ENCODE data around the gene KCTD2. TPM values are rescaled to one million over a fixed set of nuclear protein-coding genes. Genes with fewer than 3 reads are reported as not detected.

The KCTD2 gene
- total and polyA plus RNA-seq, 2 of the 13 experiments (the other 11 are each of a cell fraction or from before 2014, with no cell fraction given) = 28.3 to 32.6 TPM

GRCh38 chr17:75061055-75061438 is 14.0 kb downstream of the KCTD2 start (continued):
- TF ChIP-seq ZHX2 (IDR thresholded peaks at IDR 0.05; ENCODE audit: low read depth) = no peak
- no peak for TF ChIP-seq ZHX2 (CRISPR knock-in tag; IDR thresholded peaks at IDR 0.05; ENCODE audit: borderline replicate concordance)

- no peak overlapping the region for H3K9ac ChIP-seq (ENCODE audit: insufficient read depth, low read depth, low read length)
- FAIRE-seq (no peak), DNase-seq (ENCODE audit: low spot score) (no peak), ATAC-seq (no peak)
- BruUV-seq (replicated peaks) = no TSS peak
- H3K27me3 ChIP-seq (ENCODE audit: control insufficient read depth in 1 of 2, insufficient read depth in 2 of 2, low read length in 2 of 2) = no peaks in the 10 kb centered on the region
- no peaks in the 10 kb centered on the region for H3K9me3 ChIP-seq (ENCODE audit: low read length)
- intact Hi-C loops (cut with micrococcal nuclease; ENCODE audit: unreplicated experiment) (no loop called here), in situ Hi-C loops (cut with HindIII; ENCODE audit: extremely low pct_ligation_motif_present, low pct_unique_long_range_greater_than_20kb) (no loop called here)
- H2AFZ ChIP-seq (ENCODE audit: low read length) = no peak overlapping the region
- no peaks in the 10 kb centered on the region for H3K4me1 ChIP-seq (ENCODE audit: insufficient read depth, low read length)
- CTCF ChIA-PET (ENCODE audit: low intra/inter-chr PET ratio, low total read pairs) = no interaction called here
- POLR2A ChIA-PET = interaction anchor here (0.8 to 1.4 kb wide), 3 partner anchors 16 to 144 kb away, joined by 3 read pairs; partner anchors contain the start of genes JPT1 and NUP85
- peaks cover 26 to 53% of the 10 kb centered on the region in 2 experiments for H3K36me3 ChIP-seq (replicated peaks in 1 of 2; ENCODE audit: control insufficient read depth in 1 of 2, insufficient read depth in 2 of 2, low read length in 2 of 2)
- no peak overlapping the region for H3K4me3 ChIP-seq (replicated peaks in 1 of 3; ENCODE audit: insufficient read depth in 1 of 3, low read depth in 2 of 3, low read length in 3 of 3)
- H4K20me1 ChIP-seq (ENCODE audit: insufficient read depth, low read length) = no peaks in the 10 kb centered on the region
- no peak overlapping the region for H3K27ac ChIP-seq (ENCODE audit: extremely low read length, insufficient read depth, low read length)
- no peaks in the 10 kb centered on the region for H3K79me2 ChIP-seq (ENCODE audit: insufficient read depth, low read length)
- H3K4me2 ChIP-seq (ENCODE audit: low read depth, low read length) = no peak overlapping the region
- no peak for TF ChIP-seq LCORL (IDR thresholded peaks at IDR 0.05)
- no peak for TF ChIP-seq LCORL (CRISPR knock-in tag; IDR thresholded peaks at IDR 0.05)
- TF ChIP-seq THAP7 (CRISPR knock-in tag; IDR thresholded peaks at IDR 0.05) = no peak
- TF ChIP-seq HNF1B (CRISPR knock-in tag; IDR thresholded peaks at IDR 0.05) = no peak
- no peak for TF ChIP-seq ZNF639 (CRISPR knock-in tag; conservative IDR thresholded peaks at IDR 0.05)
- TF ChIP-seq ZNF800 (CRISPR knock-in tag; IDR thresholded peaks at IDR 0.05) = no peak
- no peak for TF ChIP-seq SMARCC2 (IDR thresholded peaks at IDR 0.05)
- 95% methylated on average over 8 of the region's 8 CpGs for WGBS (ENCODE audit: low lambda C conversion rate)
Observed at GRCh38 chr17:75061618-75062017, 14.6 kb downstream of the KCTD2 start.

Measured in HepG2 (cell line).